NCI-H69 (cell line): ENCODE data around the gene CTTN.
"Not testable (repeated sequence)": the region's sequence is repeated elsewhere in the genome, so short reads cannot be mapped to it uniquely, and the experiment has no call there.

Source experiments
- DNase-seq: peaks from one replicate; lab custom pipeline; 2025; lab: John Stamatoyannopoulos, UW

The CTTN gene

GRCh38 chr11:70429724-70430521 lies 31.6 kb downstream of the CTTN start:
- no peak for DNase-seq

GRCh38 chr11:70430671-70431574 lies 32.6 kb downstream of the CTTN start:
- no peak for DNase-seq

GRCh38 chr11:70431611-70432010 lies 33.3 kb downstream of the CTTN start:
- DNase-seq, result no peak

GRCh38 chr11:70432065-70432464 lies 33.7 kb downstream of the CTTN start:
- no peak for DNase-seq

- DNase-seq, result no peak
Measured at GRCh38 chr11:70432580-70432979, 34.3 kb downstream of the CTTN start.

GRCh38 chr11:70433038-70433437 lies 34.7 kb downstream of the CTTN start:
- no peak for DNase-seq

- no peak for DNase-seq
Measured at GRCh38 chr11:70433526-70433925, 35.2 kb downstream of the CTTN start.

- DNase-seq, result no peak
Measured at GRCh38 chr11:70433966-70434812, 35.9 kb downstream of the CTTN start.

- no peak for DNase-seq
Measured at GRCh38 chr11:70434813-70435278, 36.5 kb downstream of the CTTN start.

GRCh38 chr11:70435361-70435760 lies 37.0 kb downstream of the CTTN start:
- DNase-seq, result no peak

GRCh38 chr11:70435765-70436500 lies 37.6 kb downstream of the CTTN start:
- no peak for DNase-seq

- DNase-seq, result no peak
Measured at GRCh38 chr11:70436501-70436860, 38.2 kb downstream of the CTTN start.

GRCh38 chr11:70437111-70437784 lies 38.9 kb downstream of the CTTN start:
- DNase-seq, result no peak

- DNase-seq, result no peak
Measured at GRCh38 chr11:70440206-70440605, 41.9 kb downstream of the CTTN start.

- no peak for DNase-seq
Measured at GRCh38 chr11:70443773-70444030, 45.4 kb downstream of the CTTN start.

- no peak for DNase-seq
Measured at GRCh38 chr11:70445091-70445490, 46.8 kb downstream of the CTTN start.

- no peak for DNase-seq
Measured at GRCh38 chr11:70445605-70446004, 47.3 kb downstream of the CTTN start.

GRCh38 chr11:70448983-70449567 lies 50.7 kb downstream of the CTTN start:
- peak; percentile 39 for DNase-seq

GRCh38 chr11:70454197-70454767 lies 56.0 kb downstream of the CTTN start:
- DNase-seq, result no peak

- DNase-seq, result not testable (repeated sequence)
Measured at GRCh38 chr11:70454811-70455210, 56.5 kb downstream of the CTTN start.
